Inflammatory macrophage treated with lipopolysaccharide for 4 hours (primary cell): Measurements from ENCODE around the gene HOXA13.

Experiments
- DNase-seq: peaks from one replicate; pipeline ENCODE4 v3.0.0-alpha.2; 2020

The HOXA13 gene

DNA sequence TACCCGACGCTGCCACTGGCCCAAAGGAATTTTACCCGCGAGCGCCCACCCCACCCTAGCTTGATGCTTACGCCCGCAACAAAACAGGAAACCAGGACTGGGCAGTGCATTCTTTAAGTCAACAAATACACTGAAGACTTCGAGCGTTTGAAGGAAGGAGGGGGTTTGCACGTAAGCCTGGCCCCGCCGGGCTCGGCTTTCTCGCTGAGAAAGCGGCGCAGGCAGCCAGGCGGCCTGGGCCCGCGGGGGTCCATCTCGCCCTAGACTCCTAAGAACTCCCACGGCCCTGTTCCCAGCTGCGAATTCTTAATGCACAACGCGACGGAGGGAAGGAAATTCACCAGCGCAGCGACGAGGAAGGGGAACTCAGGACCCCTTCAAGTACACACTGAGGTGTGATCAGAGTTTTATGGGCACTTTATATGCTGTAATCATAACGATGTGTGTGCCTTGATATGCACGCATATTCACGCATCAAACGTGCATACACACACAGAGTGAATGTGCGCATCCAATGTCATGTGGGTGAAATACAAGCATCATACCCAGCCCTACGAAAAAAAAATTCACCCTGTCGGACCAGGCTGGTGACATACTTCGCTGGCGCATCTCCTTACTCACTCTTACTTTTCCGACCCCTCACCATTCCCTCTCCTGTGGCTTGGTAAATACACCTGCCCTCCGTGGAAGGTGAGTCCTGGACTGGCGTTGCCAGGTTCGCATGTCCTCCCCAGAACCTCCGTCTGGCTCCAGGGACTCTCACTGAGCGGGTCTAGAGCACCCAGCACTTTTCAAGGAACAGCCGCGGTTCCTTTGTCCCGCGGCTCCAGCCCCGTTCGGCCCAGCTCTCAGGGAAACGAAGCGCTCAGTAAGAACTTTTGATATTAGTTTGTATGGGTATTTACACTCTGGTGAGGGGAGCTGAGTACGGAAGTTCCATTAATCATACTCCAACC is 5.7 kb upstream of the HOXA13 start:
- no peak for DNase-seq

GRCh38 chr7:27204851-27205322 is 5.0 kb upstream of the HOXA13 start:
- no peak for DNase-seq

GRCh38 chr7:27203964-27204594 is 4.2 kb upstream of the HOXA13 start:
- DNase-seq, result no peak

DNA sequence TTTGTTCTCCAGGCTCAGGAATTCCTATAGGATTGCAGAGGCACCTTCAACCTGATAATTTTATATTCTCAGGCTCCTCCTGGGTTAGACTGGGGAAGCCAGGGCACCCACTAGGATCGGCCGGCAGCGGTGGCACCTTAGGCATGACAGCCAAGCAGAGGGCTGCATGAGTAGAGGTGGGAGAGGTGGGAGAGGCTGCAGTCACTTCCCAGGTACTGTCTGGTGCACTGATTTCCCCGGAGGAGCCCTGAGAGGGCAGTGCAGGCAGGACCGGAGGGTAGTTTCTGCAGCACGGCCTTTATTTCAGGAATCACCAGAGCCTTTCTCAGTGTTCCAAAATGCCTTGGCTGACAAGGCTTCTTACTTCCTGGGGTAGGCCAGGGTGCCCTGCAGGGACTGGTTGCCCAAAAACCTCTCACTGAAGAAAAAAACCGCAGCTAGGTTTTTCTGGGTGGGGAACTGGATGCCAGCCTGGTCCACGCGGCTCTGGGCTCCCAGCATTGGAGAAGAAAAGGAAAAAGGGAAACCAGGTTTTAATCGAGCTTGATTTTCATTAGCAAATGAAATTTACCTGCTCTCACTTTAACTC is 3.6 kb upstream of the HOXA13 start:
- no peak for DNase-seq

DNA sequence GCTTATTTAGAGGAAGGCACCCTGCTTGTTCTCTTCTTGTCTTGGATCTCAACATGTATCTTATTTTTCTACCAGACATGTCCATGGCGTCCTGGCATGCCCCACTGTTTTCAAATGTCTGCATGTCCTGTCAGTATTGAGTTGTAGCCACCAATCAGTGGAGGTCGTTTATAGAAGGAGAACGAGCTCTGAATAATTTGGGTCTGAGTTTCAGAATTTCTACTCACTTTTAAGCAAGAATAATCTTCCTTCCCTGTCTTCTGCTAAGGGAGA is 2.9 kb upstream of the HOXA13 start:
- no peak for DNase-seq

- DNase-seq, result no peak
Observed at GRCh38 chr7:27202018-27202861, 2.3 kb upstream of the HOXA13 start.

GRCh38 chr7:27201580-27202017 is 1.7 kb upstream of the HOXA13 start:
- no peak for DNase-seq

DNA sequence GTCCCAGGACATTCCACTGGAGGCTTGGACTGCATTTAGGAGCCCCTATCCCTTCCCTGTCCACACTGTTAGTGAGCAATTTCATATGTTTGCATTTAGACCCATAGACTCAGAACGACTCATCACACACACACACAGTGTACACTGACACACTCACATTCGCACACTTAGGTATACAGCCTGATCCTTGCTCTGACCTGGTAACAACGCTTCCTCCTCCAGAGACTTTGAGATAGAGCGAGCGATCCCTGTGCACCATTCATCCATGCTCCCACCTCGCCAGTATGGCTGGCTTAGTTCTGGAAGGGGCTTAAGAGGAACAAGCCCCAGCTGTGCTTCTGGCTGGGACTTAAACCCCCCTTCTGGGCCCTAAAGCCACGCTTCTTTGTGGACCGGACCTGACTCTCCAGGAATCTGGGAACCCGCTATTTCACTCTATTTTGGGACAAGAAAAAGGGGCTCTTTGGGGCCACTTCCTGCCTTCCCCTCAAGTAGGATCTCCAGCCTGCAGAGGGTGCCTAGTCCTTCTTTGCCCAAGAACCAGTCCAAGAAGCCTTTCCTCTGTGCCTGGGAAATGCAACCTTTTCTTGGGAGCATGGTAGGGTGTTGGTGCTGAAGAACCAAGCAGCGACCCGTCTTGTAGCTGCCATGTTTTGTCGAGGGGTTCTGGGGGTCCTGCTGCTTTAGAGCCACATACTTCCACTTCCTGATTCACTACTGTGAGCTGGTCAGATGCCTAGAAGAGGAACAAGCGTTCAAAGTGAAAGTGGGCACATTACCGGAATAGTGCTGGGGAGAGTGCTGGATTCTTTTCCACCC is 1.1 kb upstream of the HOXA13 start:
- peak; percentile 76 for DNase-seq

DNA sequence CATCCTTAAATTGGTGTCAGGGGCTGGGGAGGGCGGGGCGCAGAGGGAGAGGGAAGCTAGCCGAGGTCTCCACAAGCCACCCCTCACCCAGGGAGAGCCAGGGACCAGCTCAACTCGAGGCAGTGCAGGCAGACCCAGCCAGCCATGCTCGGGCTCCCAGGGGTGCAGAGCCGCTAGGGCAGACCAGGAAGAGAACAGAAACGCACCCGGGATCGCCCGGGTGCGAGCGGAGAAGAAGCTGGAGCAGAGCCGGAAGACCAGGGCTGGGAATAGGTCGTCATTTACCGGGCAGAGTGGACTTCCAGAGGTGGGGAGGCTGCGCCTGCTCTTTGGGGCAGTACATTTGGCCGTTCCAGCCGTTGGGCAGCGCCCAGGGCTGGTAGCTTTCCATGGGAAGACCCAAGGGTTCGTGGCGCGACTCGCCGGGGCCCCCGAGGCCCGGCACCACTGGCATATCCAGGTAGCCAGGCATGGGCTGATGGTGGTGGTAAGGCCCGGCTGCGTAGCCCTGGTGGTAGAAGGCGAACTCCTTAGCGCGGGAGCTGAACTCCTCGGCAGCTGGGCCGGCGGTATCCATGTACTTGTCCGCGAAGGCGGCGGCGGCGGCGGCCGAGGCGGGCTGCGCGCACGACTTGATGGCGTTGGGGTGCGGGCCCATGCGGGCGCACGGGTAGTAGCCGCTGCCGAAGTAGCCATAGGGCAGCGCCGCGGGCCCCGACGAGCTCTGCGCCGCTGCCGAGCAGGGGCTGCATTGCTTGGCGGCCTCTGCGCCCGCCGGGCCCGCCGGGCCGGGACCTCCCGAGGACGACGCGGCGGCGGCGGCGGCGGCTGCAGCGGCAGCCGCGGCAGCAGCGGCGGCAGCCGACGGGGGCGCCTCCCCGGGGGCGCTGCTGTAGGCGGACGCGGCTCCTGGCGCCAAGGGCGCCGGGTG is 755 bp downstream of the HOXA13 start:
- no peak for DNase-seq

- no peak for DNase-seq
Observed at GRCh38 chr7:27198138-27198841, 1.6 kb downstream of the HOXA13 start.

DNA sequence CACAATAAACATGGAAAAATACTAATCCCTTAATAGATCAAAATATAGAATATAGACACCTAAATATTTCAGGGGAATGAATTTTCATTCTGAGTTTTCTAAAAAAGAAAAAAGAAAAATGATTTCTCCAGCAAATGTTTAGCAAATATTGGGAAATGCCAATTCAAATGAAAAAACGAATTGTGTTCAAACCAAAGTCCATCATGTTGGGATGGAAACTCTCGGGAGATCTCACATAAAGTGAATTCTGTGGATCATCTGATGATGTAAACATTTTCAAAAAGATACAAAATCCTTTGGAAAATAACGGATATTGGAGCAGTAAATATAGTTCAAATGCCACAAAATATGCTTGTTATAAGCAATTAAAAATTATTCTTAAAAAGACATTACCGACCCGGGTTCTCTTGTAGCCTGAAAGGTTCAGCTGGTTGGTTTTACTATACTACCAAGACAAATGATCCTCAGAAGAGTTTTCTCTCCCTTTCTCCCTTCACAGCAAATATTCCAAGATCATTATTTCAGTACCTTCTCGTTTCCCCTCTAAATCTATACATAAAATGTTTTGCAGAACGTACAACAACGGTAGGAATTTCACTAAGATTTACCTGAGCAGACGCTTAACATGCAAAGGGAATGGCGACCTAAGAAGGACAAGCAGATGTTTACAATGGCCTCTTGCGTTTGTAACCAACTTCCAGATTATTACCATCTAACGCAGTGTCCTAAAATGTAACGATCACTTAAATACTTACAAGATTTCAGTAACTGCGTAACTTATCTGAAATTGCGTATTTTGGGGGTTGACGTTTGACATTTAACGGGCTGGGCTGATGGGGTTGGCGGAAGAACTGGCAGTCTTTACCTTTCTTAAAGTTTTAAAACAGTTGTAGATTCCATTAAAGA is 2.5 kb downstream of the HOXA13 start:
- DNase-seq, result no peak

- DNase-seq, result peak; percentile 77
Observed at GRCh38 chr7:27196287-27196767, 3.6 kb downstream of the HOXA13 start.

- no peak for DNase-seq
Observed at GRCh38 chr7:27194686-27195379, 5.1 kb downstream of the HOXA13 start.

- DNase-seq, result no peak
Observed at GRCh38 chr7:27194002-27194352, 5.9 kb downstream of the HOXA13 start.

- DNase-seq, result no peak
Observed at GRCh38 chr7:27193335-27194001, 6.4 kb downstream of the HOXA13 start.

DNA sequence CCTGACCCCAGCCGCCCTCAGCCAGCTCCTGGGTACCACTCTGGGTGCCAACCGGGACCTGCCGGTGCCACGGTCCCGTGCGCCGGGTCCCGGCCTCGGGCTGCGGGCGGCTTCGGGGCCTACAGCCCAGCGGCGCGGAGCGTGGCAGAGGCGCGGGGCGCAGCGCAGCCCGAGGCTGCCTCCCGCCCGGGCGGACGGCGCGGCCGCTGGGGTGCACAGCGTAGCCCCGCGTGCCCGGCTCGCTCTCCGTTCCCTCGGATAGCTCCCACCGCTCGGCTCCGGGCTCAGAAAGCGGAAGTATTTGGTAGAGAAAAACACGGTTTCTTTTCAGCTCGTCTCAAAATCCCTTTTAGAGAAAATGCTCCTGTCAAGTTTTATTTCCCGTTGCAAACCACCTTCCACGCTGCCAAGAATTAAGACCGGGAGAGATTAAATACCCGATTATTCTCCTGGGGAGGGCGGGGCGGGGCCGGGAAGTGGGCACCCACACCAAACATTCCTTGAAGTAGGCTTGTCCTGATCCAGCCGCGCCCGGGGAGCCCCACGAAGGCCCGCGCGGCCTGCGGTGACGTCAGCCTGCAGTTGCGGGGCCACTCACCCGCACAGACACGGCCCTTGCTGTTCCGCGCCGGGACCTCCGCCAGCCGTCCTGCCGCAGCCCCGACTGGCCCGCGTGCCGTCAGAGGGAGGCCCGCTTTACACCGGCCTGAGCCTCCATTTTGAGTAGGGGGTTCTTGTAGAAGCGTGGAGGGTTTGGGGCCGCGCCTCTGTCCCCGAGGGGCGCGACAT is 7.2 kb downstream of the HOXA13 start:
- peak; percentile 67 for DNase-seq
